ENCODE measurements around the gene IQGAP2.

IQGAP2 gene

GRCh38 chr5:76460104-76460503 lies 57.0 kb downstream of the IQGAP2 start:
- peaks cover 52% of the 10 kb centered on the region for H3K36me3 Mint-ChIP-seq (ENCODE audit: low read depth)
- H3K4me1 Mint-ChIP-seq (ENCODE audit: low read depth), result peaks cover 25% of the 10 kb centered on the region
- H3K9me3 Mint-ChIP-seq, result no peaks in the 10 kb centered on the region
- H3K27me3 Mint-ChIP-seq (ENCODE audit: low read depth), result no peaks in the 10 kb centered on the region
- H3K27ac Mint-ChIP-seq, result no peak overlapping the region
- no peak overlapping the region for H3K4me3 Mint-ChIP-seq
- DNase-seq (ENCODE audit: low spot score), result no peak

DNA sequence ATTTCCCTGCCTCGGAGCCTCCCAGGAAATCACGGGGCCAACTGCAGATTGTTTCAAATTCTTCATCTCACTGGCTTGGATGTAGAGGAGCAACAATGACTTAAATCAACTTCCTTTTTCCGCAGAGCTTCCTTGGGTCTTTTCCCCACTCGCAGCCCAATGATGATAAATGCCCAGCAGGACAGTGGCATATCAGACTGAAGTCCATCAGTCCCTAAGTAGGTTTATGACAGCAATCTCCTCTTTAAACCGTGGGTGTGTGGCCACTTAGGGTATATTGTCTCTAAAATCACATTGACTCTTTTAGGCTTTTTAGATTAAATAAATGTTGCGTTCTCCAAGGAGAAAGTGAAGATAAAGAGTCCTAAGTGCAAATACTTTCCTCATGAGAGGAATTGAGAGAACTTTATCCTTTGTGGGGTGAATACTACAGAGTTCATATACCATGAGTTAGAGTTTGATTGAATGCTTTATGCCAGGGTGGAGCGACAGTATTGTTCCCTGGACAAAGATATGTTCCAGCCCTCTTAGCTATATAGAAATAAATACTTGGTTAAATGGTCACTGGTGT lies 59.1 kb downstream of the IQGAP2 start:
- Mint-ChIP-seq H3K36me3 (ENCODE audit: low read depth) (peaks cover 58% of the 10 kb centered on the region), H3K4me1 (ENCODE audit: low read depth) (peaks cover 30% of the 10 kb centered on the region), H3K27ac (no peak overlapping the region), H3K27me3 (ENCODE audit: low read depth) (no peaks in the 10 kb centered on the region), H3K9me3 (no peaks in the 10 kb centered on the region), H3K4me3 (no peak overlapping the region)
- DNase-seq (ENCODE audit: low spot score), result no peak

- Mint-ChIP-seq H3K4me3 (no peak overlapping the region), H3K27me3 (ENCODE audit: low read depth) (no peaks in the 10 kb centered on the region), H3K27ac (no peak overlapping the region), H3K4me1 (ENCODE audit: low read depth) (peaks cover 28% of the 10 kb centered on the region), H3K36me3 (ENCODE audit: low read depth) (peaks cover 47% of the 10 kb centered on the region), H3K9me3 (no peaks in the 10 kb centered on the region)
- DNase-seq (ENCODE audit: low spot score), result no peak
Measured at GRCh38 chr5:76467216-76467615, 64.1 kb downstream of the IQGAP2 start.

GRCh38 chr5:76468635-76469425 lies 65.7 kb downstream of the IQGAP2 start:
- DNase-seq (ENCODE audit: low spot score), result no peak
- Mint-ChIP-seq H3K4me3 (no peak overlapping the region), H3K27ac (peak overlapping the region; percentile 1), H3K36me3 (ENCODE audit: low read depth) (peaks cover 48% of the 10 kb centered on the region), H3K9me3 (peaks cover 6% of the 10 kb centered on the region), H3K27me3 (ENCODE audit: low read depth) (no peaks in the 10 kb centered on the region), H3K4me1 (ENCODE audit: low read depth) (peaks cover 40% of the 10 kb centered on the region)

DNA sequence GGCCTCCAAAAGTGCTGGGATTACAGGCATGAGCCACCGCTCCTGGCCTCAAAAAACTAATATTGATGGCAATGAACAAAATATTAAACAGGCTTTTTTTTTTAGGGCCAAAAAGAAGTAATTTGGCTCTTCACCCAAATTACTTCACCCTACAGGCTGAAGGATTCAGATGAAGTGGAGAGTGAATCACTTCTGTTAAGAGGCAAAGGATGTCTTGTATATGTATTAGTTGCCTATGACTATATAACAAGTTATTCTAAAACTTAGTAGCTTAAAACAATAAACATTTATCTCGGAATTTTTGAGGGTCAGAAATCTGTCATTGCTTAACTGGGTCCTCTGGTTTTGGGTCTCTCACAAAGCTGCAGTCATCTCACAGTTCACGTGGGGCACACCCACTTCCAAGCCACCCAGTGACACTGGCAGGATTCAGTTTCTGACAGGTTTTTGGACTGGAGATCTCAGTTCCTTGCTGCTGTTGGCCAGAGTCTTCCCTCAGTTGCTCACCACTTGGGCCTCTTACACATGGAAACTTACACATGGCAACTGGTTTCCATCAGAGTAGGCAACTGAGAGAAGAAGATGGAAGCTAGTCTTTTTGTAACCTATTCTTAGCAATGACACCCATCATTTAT lies 66.7 kb downstream of the IQGAP2 start:
- peaks cover 42% of the 10 kb centered on the region for H3K36me3 Mint-ChIP-seq (ENCODE audit: low read depth)
- H3K9me3 Mint-ChIP-seq, result peaks cover 8% of the 10 kb centered on the region
- H3K27ac Mint-ChIP-seq, result no peak overlapping the region
- H3K4me1 Mint-ChIP-seq (ENCODE audit: low read depth), result peaks cover 45% of the 10 kb centered on the region
- H3K4me3 Mint-ChIP-seq, result no peak overlapping the region
- H3K27me3 Mint-ChIP-seq (ENCODE audit: low read depth), result no peaks in the 10 kb centered on the region
- DNase-seq (ENCODE audit: low spot score), result no peak

DNA sequence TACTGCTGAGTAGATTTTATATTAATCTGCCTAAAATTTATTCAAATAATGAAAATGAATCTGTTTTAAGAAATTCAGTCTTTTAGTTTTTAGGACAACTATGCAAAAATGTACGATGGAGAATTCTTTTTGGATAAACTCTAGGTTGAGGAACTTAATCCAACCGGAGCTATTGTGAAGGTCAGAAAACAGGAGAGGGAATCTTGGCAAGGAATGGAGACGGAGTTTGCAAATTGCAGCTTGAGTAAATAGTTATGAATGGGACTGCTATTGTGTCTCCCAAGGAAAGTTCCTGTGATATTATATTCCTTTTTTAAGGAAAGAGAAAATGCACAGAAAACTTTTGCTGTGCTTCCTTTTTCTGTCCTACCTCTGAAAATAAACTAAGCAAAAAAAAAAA lies 67.9 kb downstream of the IQGAP2 start:
- Mint-ChIP-seq H3K27ac (no peak overlapping the region), H3K4me1 (ENCODE audit: low read depth) (peaks cover 49% of the 10 kb centered on the region)

DNA sequence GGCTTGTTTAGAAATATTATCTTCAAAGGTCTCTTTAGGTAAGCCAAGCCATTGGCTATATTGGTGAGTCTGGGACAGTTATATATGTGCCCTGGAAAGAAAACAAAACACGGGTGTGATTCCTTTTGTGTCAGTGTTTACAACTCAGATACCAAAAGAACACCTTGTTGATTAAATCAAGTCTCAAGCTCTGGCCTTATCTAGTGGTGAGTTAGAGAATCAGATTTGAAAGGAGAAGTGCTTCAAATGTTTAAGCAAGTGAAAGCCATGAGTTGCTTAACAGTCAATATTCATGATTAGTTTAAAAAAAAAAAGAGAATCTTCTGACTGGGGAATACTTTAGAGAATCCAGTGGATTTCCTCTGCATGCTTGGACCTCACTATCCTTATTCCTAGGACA lies 68.3 kb downstream of the IQGAP2 start:
- Mint-ChIP-seq H3K9me3 (peaks cover 8% of the 10 kb centered on the region), H3K4me1 (ENCODE audit: low read depth) (peaks cover 46% of the 10 kb centered on the region), H3K4me3 (no peak overlapping the region), H3K36me3 (ENCODE audit: low read depth) (peaks cover 36% of the 10 kb centered on the region), H3K27me3 (ENCODE audit: low read depth) (no peaks in the 10 kb centered on the region), H3K27ac (no peak overlapping the region)
- DNase-seq (ENCODE audit: low spot score), result no peak

More for the DNA sequence above, 67.9 kb downstream of the IQGAP2 start:
- peaks cover 8% of the 10 kb centered on the region for H3K9me3 Mint-ChIP-seq
- no peak for DNase-seq (ENCODE audit: low spot score)
- H3K27me3 Mint-ChIP-seq (ENCODE audit: low read depth), result no peaks in the 10 kb centered on the region
- no peak overlapping the region for H3K4me3 Mint-ChIP-seq
- H3K36me3 Mint-ChIP-seq (ENCODE audit: low read depth), result peaks cover 38% of the 10 kb centered on the region

- Mint-ChIP-seq H3K9me3 (peaks cover 8% of the 10 kb centered on the region), H3K27ac (peak overlapping the region; percentile 46), H3K27me3 (ENCODE audit: low read depth) (no peaks in the 10 kb centered on the region), H3K4me1 (ENCODE audit: low read depth) (peaks cover 44% of the 10 kb centered on the region), H3K4me3 (no peak overlapping the region), H3K36me3 (ENCODE audit: low read depth) (peaks cover 33% of the 10 kb centered on the region)
- no peak for DNase-seq (ENCODE audit: low spot score)
Measured at GRCh38 chr5:76471987-76472334, 68.9 kb downstream of the IQGAP2 start.

- DNase-seq (ENCODE audit: low spot score), result no peak
- Mint-ChIP-seq H3K27me3 (ENCODE audit: low read depth) (no peaks in the 10 kb centered on the region), H3K4me1 (ENCODE audit: low read depth) (peaks cover 44% of the 10 kb centered on the region), H3K27ac (peak overlapping the region; percentile 46), H3K4me3 (no peak overlapping the region), H3K36me3 (ENCODE audit: low read depth) (peaks cover 32% of the 10 kb centered on the region), H3K9me3 (peaks cover 8% of the 10 kb centered on the region)
Measured at GRCh38 chr5:76472335-76473008, 69.4 kb downstream of the IQGAP2 start.

GRCh38 chr5:76473009-76473336 lies 69.9 kb downstream of the IQGAP2 start:
- Mint-ChIP-seq H3K27ac (no peak overlapping the region), H3K4me1 (ENCODE audit: low read depth) (peaks cover 40% of the 10 kb centered on the region), H3K4me3 (peak overlapping the region; percentile 57), H3K36me3 (ENCODE audit: low read depth) (peaks cover 31% of the 10 kb centered on the region), H3K27me3 (ENCODE audit: low read depth) (no peaks in the 10 kb centered on the region), H3K9me3 (peaks cover 8% of the 10 kb centered on the region)
- DNase-seq (ENCODE audit: low spot score), result no peak

DNA sequence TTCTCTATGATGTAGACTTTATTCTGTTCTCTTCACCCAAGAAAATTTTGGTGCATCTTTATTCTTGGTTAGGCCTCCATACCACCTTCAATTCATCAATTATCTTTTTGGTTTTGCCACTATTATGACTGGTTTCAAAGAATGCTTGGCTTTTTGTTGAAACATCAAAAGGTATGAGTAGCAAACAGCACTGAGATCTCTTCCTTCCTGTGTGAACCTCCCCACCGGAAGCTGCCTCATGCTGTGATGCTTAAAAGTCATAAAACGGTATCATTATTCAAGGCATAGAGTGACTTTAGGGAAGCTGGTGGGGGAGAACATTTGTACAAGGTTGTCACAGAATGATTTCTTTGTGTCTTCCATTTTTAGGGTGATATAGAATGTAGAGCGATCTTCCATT lies 70.6 kb downstream of the IQGAP2 start:
- Mint-ChIP-seq H3K4me1 (ENCODE audit: low read depth) (peaks cover 36% of the 10 kb centered on the region), H3K27me3 (ENCODE audit: low read depth) (no peaks in the 10 kb centered on the region), H3K36me3 (ENCODE audit: low read depth) (peaks cover 27% of the 10 kb centered on the region), H3K4me3 (peak overlapping the region; percentile 57), H3K9me3 (peaks cover 8% of the 10 kb centered on the region), H3K27ac (peak overlapping the region; percentile 88)
- DNase-seq (ENCODE audit: low spot score), result peak; percentile 54

GRCh38 chr5:76474377-76474776 lies 71.3 kb downstream of the IQGAP2 start:
- H3K4me3 Mint-ChIP-seq, result no peak overlapping the region
- no peak for DNase-seq (ENCODE audit: low spot score)
- H3K27ac Mint-ChIP-seq, result no peak overlapping the region
- H3K36me3 Mint-ChIP-seq (ENCODE audit: low read depth), result peaks cover 22% of the 10 kb centered on the region
- H3K27me3 Mint-ChIP-seq (ENCODE audit: low read depth), result no peaks in the 10 kb centered on the region
- peaks cover 8% of the 10 kb centered on the region for H3K9me3 Mint-ChIP-seq
- peaks cover 34% of the 10 kb centered on the region for H3K4me1 Mint-ChIP-seq (ENCODE audit: low read depth)

DNA sequence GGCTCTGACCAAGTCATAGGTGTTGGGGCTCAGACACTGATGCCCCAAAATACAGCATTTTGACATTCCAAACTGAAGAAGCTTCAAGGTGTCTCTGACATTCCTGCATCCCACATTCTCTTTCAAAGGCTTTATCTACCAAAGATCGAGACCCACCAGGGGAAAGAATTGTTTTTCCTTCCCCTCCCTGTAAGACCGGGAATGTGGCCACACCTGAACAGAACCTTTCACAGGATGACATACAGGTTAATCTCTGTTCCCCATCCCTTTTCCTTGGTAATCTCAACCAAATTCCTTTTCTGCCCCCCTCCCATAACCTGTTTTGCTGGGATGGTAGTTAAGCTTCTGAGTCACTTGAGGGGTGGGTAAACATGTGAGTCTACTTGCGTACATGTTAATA lies 72.3 kb downstream of the IQGAP2 start:
- Mint-ChIP-seq H3K4me3 (no peak overlapping the region), H3K27me3 (ENCODE audit: low read depth) (no peaks in the 10 kb centered on the region), H3K4me1 (ENCODE audit: low read depth) (peaks cover 38% of the 10 kb centered on the region), H3K27ac (no peak overlapping the region), H3K9me3 (peaks cover 8% of the 10 kb centered on the region), H3K36me3 (ENCODE audit: low read depth) (peaks cover 24% of the 10 kb centered on the region)
- DNase-seq (ENCODE audit: low spot score), result no peak

DNA sequence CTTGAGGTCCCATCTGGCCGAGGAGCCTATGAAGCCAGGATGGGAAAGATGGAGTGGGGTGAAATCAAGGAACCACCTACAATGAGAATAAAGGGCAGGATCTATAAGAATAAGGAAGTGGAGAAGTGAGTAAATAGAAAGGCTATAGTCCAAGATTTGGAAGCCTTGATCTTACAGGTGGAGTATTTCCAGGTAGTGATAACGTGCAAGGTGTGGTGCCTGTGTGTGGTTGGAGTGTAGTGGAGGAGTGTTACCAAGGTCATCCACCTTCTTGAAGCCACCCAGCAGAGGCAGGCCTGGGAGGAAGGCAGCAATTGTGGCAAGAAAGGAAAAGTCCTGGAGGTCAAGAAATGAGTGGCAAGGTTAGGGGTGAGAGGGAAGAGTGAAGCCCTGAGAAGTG lies 72.9 kb downstream of the IQGAP2 start:
- H3K4me1 Mint-ChIP-seq (ENCODE audit: low read depth), result peaks cover 40% of the 10 kb centered on the region
- no peak for DNase-seq (ENCODE audit: low spot score)

More for the DNA sequence above, 72.9 kb downstream of the IQGAP2 start:
- Mint-ChIP-seq H3K36me3 (ENCODE audit: low read depth) (peaks cover 24% of the 10 kb centered on the region), H3K9me3 (peaks cover 8% of the 10 kb centered on the region), H3K27ac (no peak overlapping the region), H3K27me3 (ENCODE audit: low read depth) (no peaks in the 10 kb centered on the region), H3K4me3 (no peak overlapping the region)

Measured in T-helper 2 cell treated with Interferon-gamma antibody and Interleukin-4, amounts not matched to agents 5 μg/mL and 100 μg/mL, for 36 hours (primary cell).